GM06990 (cell line): Measurements from ENCODE around the gene PVRIG.
"Not testable (repeated sequence)": the region's sequence is repeated elsewhere in the genome, so short reads cannot be mapped to it uniquely, and the experiment has no call there.

Experiments
- DNase-seq: peaks from one replicate; pipeline ENCODE4 v3.0.0-alpha.2; 2011; ENCODE audit not compliant: insufficient read length; ENCODE audit errors: extremely low read depth
- H3K27me3 ChIP-seq: replicated peaks from 2 replicates; pipeline ENCODE4 v1.6.0; 2011; ENCODE audit warnings: low read length; ENCODE audit not compliant: control insufficient read depth, insufficient read depth
- H3K36me3 ChIP-seq: 2 replicates; pipeline ENCODE4 v1.5.1; 2011; ENCODE audit warnings: low read length; ENCODE audit not compliant: control insufficient read depth, insufficient read depth
- H3K4me3 ChIP-seq: replicated peaks from 2 replicates; pipeline ENCODE4 v1.5.1; 2011; ENCODE audit warnings: low read depth, mild to moderate bottlenecking, control low read depth, low read length
- CTCF ChIP-seq: IDR thresholded peaks from 2 replicates; pipeline ENCODE4 v1.5.1; 2011; ENCODE audit warnings: low read length, control low read depth, mild to moderate bottlenecking, inconsistent platforms; ENCODE audit not compliant: insufficient read depth, poor library complexity, severe bottlenecking

PVRIG gene

DNA sequence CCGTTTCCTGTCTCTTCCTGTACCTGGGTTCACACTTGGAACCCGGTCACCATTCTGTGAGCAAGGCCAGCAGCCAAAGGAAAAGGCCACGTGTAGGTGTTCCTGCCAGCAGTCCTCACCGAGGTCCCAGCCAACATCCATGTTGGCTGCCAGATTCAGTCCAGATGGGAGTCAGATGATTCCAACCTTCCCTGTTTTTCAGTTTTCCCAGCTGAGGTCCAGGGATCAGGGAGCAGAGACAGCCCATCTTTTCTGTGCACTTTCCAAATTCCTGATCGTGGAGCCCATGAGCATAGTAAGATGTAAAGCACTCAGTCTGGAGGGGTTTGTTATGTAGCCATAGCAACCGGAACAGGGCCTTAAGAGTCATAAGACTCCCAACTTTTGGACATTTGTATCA lies 3.9 kb upstream of the PVRIG start:
- no peak for DNase-seq
- no peak for TF ChIP-seq CTCF

DNA sequence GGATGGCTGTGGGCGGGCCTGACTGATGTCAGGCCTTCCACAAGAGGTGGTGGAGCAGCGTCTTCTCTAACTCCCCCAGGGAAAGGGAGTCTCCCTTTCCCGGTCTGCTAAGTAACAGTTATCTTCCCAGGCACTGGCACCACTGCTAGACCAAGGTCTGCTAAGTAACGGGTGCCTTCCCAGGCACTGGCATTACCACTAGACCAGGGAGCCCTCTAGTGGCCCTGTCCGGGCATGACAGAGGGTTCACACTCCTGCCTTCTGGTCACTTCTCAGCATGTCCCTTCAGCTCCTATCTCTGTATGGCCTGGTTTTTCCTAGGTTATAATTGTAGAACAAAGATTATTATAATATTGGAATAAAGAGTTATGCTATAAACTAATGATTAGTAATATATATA lies 1.8 kb upstream of the PVRIG start:
- not testable (repeated sequence) for H3K4me3 ChIP-seq, H3K27me3 ChIP-seq, DNase-seq, H3K36me3 ChIP-seq
- TF ChIP-seq CTCF, result peak; percentile 32

More for the DNA sequence above, 3.9 kb upstream of the PVRIG start:
- Histone ChIP-seq H3K27me3 (no peaks in the 10 kb centered on the region), H3K4me3 (no peak overlapping the region), H3K36me3 (no peaks in the 10 kb centered on the region)

- Histone ChIP-seq H3K4me3 (peak overlapping the region; percentile 79), H3K36me3 (peaks cover 16% of the 10 kb centered on the region), H3K27me3 (no peaks in the 10 kb centered on the region)
- peak; percentile 40 for DNase-seq
- TF ChIP-seq CTCF, result no peak
These were observed 445 bp upstream of the PVRIG start for GRCh38 chr7:100219271-100219737.

- no peak for TF ChIP-seq CTCF
- Histone ChIP-seq H3K36me3 (peaks cover 17% of the 10 kb centered on the region), H3K4me3 (peak overlapping the region; percentile 79), H3K27me3 (no peaks in the 10 kb centered on the region)
- DNase-seq, result peak; percentile 31
These were observed 959 bp downstream of the PVRIG start for GRCh38 chr7:100220586-100221230.

DNA sequence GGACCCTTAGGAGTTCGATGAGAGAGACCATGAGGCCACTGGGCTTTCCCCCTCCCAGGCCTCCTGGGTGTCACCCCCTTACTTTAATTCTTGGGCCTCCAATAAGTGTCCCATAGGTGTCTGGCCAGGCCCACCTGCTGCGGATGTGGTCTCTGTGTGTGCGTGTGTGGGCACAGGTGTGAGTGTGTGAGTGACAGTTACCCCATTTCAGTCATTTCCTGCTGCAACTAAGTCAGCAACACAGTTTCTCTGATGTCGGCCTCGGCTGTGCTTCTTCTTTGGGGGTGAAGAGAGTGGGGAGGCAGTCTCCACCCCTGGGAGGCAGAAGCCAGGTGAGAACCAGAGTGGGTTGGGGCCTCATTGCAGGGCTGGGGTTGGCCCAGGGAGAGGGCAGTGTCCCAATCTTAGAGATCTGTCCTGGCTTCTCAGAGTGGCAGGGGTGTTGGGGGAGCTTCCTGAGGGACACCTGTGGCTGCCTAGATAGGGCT lies 1.5 kb downstream of the PVRIG start:
- Histone ChIP-seq H3K36me3 (peaks cover 17% of the 10 kb centered on the region), H3K4me3 (peak overlapping the region; percentile 79), H3K27me3 (no peaks in the 10 kb centered on the region)
- no peak for TF ChIP-seq CTCF
- DNase-seq, result peak; percentile 86
